ENCODE data around the gene ZIC4. TPM values are rescaled to one million over a fixed set of nuclear protein-coding genes. Genes with fewer than 3 reads are reported as not detected.

The ZIC4 gene
- total and polyA plus RNA-seq, 7 donors = not detected

DNA sequence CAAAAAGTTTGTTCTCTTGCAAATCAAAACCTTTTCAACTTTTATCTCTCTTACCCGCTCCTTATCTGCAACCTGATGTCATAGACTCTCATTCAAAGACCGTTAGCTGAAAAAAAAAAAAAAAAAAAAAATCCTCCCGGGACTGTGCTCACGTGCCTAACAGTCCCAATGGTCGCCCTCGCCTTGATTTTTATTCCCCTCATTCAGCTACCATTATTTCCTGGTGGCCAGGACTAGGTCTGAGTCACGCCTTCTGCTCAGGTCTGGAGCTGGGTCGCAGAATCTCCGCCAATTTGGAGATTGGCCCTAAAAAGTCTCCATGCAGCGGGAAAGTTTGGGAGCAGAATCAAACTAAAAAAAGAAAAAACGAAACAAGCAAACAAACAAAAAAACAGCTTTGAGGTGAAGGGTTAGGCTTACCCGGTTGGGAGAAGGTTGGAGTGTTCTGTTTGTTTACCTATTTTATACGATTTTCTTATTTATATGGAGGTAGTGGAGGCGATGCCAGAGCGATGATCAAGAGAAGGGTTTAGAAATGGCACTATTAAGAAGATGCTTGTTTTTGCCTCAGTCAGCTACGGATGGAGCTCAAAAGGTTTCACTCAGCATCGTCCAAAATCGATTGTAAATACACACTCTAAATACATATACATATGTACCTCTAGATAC, 51.1 kb downstream of the ZIC4 start:
- intact Hi-C loops (cut with DNase I) = no loop called here
- H3K9me3 ChIP-seq = peaks cover 0 to 3% (median 0%) of the 10 kb centered on the region in 4 donors
- no peak overlapping the region for H3K27ac ChIP-seq
- H3K27me3 ChIP-seq = peaks cover 52 to 81% (median 81%) of the 10 kb centered on the region in 3 donors
- TF ChIP-seq POLR2A (IDR thresholded peaks at IDR 0.05) = no peak
- TF ChIP-seq, protein P1, sequence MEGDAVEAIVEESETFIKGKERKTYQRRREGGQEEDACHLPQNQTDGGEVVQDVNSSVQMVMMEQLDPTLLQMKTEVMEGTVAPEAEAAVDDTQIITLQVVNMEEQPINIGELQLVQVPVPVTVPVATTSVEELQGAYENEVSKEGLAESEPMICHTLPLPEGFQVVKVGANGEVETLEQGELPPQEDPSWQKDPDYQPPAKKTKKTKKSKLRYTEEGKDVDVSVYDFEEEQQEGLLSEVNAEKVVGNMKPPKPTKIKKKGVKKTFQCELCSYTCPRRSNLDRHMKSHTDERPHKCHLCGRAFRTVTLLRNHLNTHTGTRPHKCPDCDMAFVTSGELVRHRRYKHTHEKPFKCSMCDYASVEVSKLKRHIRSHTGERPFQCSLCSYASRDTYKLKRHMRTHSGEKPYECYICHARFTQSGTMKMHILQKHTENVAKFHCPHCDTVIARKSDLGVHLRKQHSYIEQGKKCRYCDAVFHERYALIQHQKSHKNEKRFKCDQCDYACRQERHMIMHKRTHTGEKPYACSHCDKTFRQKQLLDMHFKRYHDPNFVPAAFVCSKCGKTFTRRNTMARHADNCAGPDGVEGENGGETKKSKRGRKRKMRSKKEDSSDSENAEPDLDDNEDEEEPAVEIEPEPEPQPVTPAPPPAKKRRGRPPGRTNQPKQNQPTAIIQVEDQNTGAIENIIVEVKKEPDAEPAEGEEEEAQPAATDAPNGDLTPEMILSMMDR (IDR thresholded peaks at IDR 0.05) = no peak
- TF ChIP-seq POLR2AphosphoS5 (IDR thresholded peaks at IDR 0.05) = no peak
- no peak for TF ChIP-seq EP300 (IDR thresholded peaks at IDR 0.05)
- no peak for DNase-seq
- peaks cover 0 to 12% (median 2%) of the 10 kb centered on the region in 4 donors for H3K4me1 ChIP-seq
- no peak overlapping the region for H3K4me3 ChIP-seq
- WGBS, 2 donors = 7 to 10% methylated on average over 18 of the region's 18 CpGs
- no peaks in the 10 kb centered on the region for H3K36me3 ChIP-seq

DNA sequence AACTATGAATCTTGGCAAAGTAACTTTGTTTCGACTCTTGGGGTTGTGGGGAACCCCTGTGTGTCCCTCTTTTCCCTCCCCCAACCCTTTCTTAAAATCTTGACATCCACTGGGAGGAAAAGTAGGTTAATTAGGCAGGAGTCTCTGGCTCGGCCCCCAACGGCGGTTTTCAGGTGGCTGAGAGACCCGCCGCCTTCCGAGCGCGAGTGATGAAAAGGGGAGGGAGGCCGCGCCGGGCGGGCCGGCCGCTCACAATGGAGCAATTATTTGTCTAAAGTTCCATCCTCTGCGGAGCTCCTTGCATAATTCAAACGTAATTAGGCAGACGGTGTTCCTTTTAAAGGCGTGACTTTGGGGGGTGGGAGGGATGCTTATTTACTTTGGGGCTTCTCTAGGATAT, 51.7 kb downstream of the ZIC4 start:
- WGBS, 2 donors = 8 to 17% methylated on average over 19 of the region's 19 CpGs
- intact Hi-C loops (cut with DNase I) = no loop called here
- Histone ChIP-seq H3K36me3 (no peaks in the 10 kb centered on the region), H3K27ac (no peak overlapping the region), H3K9me3 (peaks cover 0 to 3% (median 0%) of the 10 kb centered on the region in 4 donors), H3K4me1 (peaks cover 0 to 12% (median 2%) of the 10 kb centered on the region in 4 donors), H3K4me3 (no peak overlapping the region), H3K27me3 (peaks cover 46 to 75% (median 75%) of the 10 kb centered on the region in 3 donors)
- no peak for DNase-seq
- TF ChIP-seq EP300 (IDR thresholded peaks at IDR 0.05) (no peak), POLR2A (IDR thresholded peaks at IDR 0.05) (no peak)
- TF ChIP-seq, protein P1 (IDR thresholded peaks at IDR 0.05) = no peak

DNA sequence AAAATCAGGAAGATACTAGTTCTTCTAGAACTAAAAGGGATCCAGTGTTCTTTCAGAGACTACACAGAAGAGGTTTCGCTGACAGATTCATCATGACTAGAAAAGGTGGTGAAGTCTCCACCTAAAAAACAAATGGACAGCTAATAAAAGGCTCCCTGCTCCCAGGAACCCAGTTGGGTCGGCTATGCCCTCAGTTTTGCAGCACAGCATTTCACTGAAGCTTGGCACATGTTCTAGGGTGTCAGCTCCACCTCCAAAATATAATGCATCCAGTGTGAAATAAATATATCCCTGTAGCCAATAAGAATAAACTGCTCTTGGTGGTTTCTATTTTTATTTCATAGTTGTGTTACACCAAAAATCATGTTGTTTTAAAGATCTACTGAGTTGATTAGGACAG, 55.0 kb downstream of the ZIC4 start:
- 28 to 44% methylated on average over 2 of the region's 2 CpGs for WGBS, 2 donors
- TF ChIP-seq EP300 (IDR thresholded peaks at IDR 0.05) (no peak), POLR2A (IDR thresholded peaks at IDR 0.05) (no peak), POLR2AphosphoS5 (IDR thresholded peaks at IDR 0.05) (no peak)
- TF ChIP-seq, protein P1 (IDR thresholded peaks at IDR 0.05) = no peak
- no peaks in the 10 kb centered on the region for H3K36me3 ChIP-seq

DNA sequence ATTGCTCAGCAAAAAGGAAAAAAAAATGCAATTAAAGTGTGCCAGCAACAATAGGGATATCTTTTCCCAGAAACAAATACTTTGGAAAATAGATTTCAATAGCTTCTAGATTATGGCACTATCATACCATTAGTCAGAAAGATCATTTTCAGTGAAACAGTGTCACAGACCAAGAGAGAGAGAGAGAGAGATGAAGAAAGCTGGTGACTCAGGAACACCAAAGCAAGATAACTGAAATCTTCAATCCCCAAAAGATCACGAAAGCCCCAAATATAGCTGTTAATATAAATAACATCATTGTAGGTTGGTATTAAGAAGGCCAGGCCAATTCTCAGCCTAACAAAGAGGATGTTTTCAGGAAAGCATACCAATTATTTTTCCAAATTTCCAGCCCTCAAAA, 57.4 kb downstream of the ZIC4 start:
- no peaks in the 10 kb centered on the region for H3K36me3 ChIP-seq
- H3K27me3 ChIP-seq = peaks cover 4 to 19% (median 19%) of the 10 kb centered on the region in 3 donors
- no peak for DNase-seq
- no peak overlapping the region for H3K27ac ChIP-seq
- TF ChIP-seq POLR2AphosphoS5 (IDR thresholded peaks at IDR 0.05) (no peak), EP300 (IDR thresholded peaks at IDR 0.05) (no peak), POLR2A (IDR thresholded peaks at IDR 0.05) (no peak)
- TF ChIP-seq, protein P1 (IDR thresholded peaks at IDR 0.05) = no peak
- H3K4me3 ChIP-seq = no peak overlapping the region
- WGBS, 2 donors = 84 to 91% methylated on average over 1 of the region's 1 CpG
- no peaks in the 10 kb centered on the region for H3K4me1 ChIP-seq
- intact Hi-C loops (cut with DNase I) = no loop called here
- H3K9me3 ChIP-seq = no peaks in the 10 kb centered on the region

More for the DNA sequence above, 55.0 kb downstream of the ZIC4 start:
- Histone ChIP-seq H3K4me3 (no peak overlapping the region), H3K27ac (no peak overlapping the region), H3K27me3 (peaks cover 19 to 42% (median 42%) of the 10 kb centered on the region in 3 donors), H3K4me1 (peaks cover 0 to 12% (median 2%) of the 10 kb centered on the region in 4 donors), H3K9me3 (no peaks in the 10 kb centered on the region)
- intact Hi-C loops (cut with DNase I) = no loop called here
- DNase-seq = no peak

Data from sigmoid colon (tissue), 7 donors.